ENCODE results near the gene SEC16A. TPM values are rescaled to one million over a fixed set of nuclear protein-coding genes. Genes with fewer than 3 reads are reported as not detected.

The SEC16A gene
- total and polyA plus RNA-seq, 2 donors (not counting 3 experiments of a cell fraction or from before 2014, with no cell fraction given) = 34.5 to 80.6 TPM

GRCh38 chr9:136514022-136514714 is 31.3 kb upstream of the SEC16A start:
- POLR2A ChIA-PET = no interaction called here
- BruUV-seq (replicated peaks) = no TSS peak
- TF ChIP-seq JUN (IDR thresholded peaks at IDR 0.05; ENCODE audit: borderline replicate concordance, insufficient read depth, insufficient read length, low read depth) (no peak), EZH2 (IDR thresholded peaks at IDR 0.05; ENCODE audit: borderline replicate concordance, low read depth, low read length, severe bottlenecking) (no peak), POLR2A (IDR thresholded peaks at IDR 0.05; ENCODE audit: low read depth, low read length) (no peak), MAX (IDR thresholded peaks at IDR 0.05; ENCODE audit: insufficient read depth, insufficient read length) (no peak), GATA2 (IDR thresholded peaks at IDR 0.05; ENCODE audit: insufficient read depth, insufficient read length, low read depth, low read length) (no peak), MYC (IDR thresholded peaks at IDR 0.05; ENCODE audit: low read depth, low read length) (no peak), POLR2AphosphoS5 (IDR thresholded peaks at IDR 0.05; ENCODE audit: insufficient read depth, low read depth, low read length) (no peak), CTCF (IDR thresholded peaks at IDR 0.05; ENCODE audit: extremely low read depth in 1 of 2, insufficient read depth in 1 of 2, low read depth in 1 of 2, low read length in 2 of 2) (no peak), FOS (IDR thresholded peaks at IDR 0.05; ENCODE audit: borderline replicate concordance, insufficient read depth, low read length) (no peak)
- dilution Hi-C loops (cut with MboI; ENCODE audit: extremely low pct_ligation_motif_present, low sequenced_read_pairs) (no loop called here), intact Hi-C loops (cut with micrococcal nuclease) (no loop called here)
- Histone ChIP-seq H3K4me2 (ENCODE audit: insufficient read depth, low read length) (no peak overlapping the region), H3K4me3 (replicated peaks in 1 of 3; ENCODE audit: insufficient read depth in 1 of 3, low read depth in 1 of 3, low read length in 3 of 3) (no peak overlapping the region), H2AFZ (ENCODE audit: low read depth, low read length) (no peak overlapping the region), H3K9ac (replicated peaks; ENCODE audit: extremely low read depth, insufficient read depth, low read length) (no peak overlapping the region), H3K27ac (ENCODE audit: insufficient read depth, low read depth, low read length) (no peak overlapping the region), H4K20me1 (replicated peaks; ENCODE audit: control insufficient read depth, extremely low read depth, insufficient read depth, low read length) (no peaks in the 10 kb centered on the region), H3K4me1 (ENCODE audit: control insufficient read depth, extremely low read depth, insufficient read depth, low read length) (peaks cover 19% of the 10 kb centered on the region), H3K9me1 (replicated peaks; ENCODE audit: control insufficient read depth, extremely low read depth, insufficient read depth, low read length) (no peaks in the 10 kb centered on the region), H3K9me3 (replicated peaks; ENCODE audit: control insufficient read depth, insufficient read depth, low read length) (no peaks in the 10 kb centered on the region), H3K27me3 (ENCODE audit: control insufficient read depth in 2 of 2, insufficient read depth in 2 of 2, low read length in 2 of 2) (no peaks in the 10 kb centered on the region), H3K79me2 (ENCODE audit: control insufficient read depth, insufficient read depth, low read length) (peaks cover 21% of the 10 kb centered on the region), H3K36me3 (ENCODE audit: control insufficient read depth in 2 of 2, extremely low read depth in 1 of 2, insufficient read depth in 2 of 2, low read length in 2 of 2) (peaks cover 10 to 77% of the 10 kb centered on the region in 2 experiments)
- FAIRE-seq (no peak), DNase-seq (ENCODE audit: low read depth, low spot score) (no peak)
- CTCF ChIA-PET = interaction anchor here (0.8 to 1.6 kb wide), 3 partner anchors 29 to 118 kb away, joined by 3 to 4 read pairs (median 3); no protein-coding TSS in a partner anchor

Data from endothelial cell of umbilical vein (primary cell).